Right hindlimb (tissue), 1 donor: ENCODE data around the gene SPOCK1.

Source experiments
- DNase-seq: peaks from one replicate; pipeline ENCODE4 v3.0.0-alpha.2; 2018

The SPOCK1 gene

GRCh38 chr5:137040641-137041340 lies 458.3 kb downstream of the SPOCK1 start:
- DNase-seq, result no peak

DNA sequence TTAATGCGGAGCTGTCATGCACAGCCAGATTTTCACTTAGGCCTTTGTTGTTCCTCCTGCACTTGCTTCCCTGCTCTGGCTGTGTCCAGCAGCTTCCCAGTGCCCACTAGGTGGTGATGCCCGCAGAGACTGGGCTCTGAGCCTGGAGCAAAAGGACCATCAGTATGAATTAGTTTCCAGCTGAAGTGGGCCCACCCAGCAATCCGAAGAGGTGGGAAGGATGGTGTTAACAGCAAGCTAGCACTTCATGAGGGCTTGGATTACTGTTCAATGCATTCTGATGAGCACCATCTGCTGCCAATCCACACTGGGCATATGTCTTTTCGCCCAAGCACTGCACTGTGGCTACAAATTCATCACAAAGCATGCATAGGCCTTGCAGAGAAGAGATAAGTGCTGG lies 459.1 kb downstream of the SPOCK1 start:
- no peak for DNase-seq

DNA sequence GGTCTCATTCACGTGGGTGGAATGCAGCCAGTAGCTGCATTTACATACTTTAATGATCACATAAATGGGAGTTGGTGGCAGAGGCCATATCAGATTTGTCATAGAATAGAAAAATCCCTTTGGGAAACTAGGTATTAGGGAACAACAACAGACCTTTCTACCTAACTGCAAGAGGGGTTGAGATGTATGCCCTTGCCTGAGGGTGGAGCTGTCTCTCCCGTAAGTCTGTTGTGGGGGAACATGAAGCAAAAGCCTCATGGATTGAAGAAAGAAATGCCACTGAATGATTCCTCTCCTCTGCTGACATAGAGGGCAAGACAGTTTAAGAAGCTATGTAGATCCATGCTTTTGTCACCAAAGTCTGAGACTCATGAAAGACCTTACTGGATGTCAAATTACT lies 461.3 kb downstream of the SPOCK1 start:
- no peak for DNase-seq

DNA sequence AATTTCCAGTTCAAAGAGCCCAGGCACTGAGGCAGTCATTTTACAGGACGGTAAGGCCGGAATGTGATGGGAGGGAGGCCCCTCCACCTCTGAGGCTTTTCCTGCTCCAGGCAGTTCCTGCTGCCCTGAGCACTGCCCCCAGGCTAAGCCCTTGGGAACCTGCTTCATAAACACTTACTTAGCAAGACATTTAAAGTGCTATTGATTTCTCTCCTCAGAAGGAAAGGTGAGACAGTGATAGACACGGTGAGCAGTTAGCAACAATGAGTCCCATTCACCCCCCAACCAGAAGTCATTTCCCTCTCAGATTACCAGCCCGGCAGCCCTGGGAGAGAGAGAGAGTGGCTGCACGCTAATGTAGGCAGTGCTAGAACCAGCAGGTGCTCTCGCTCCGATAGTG lies 462.5 kb downstream of the SPOCK1 start:
- no peak for DNase-seq

GRCh38 chr5:137035480-137035878 lies 463.6 kb downstream of the SPOCK1 start:
- no peak for DNase-seq

- DNase-seq, result no peak
Observed at GRCh38 chr5:137034764-137035479, 464.2 kb downstream of the SPOCK1 start.

DNA sequence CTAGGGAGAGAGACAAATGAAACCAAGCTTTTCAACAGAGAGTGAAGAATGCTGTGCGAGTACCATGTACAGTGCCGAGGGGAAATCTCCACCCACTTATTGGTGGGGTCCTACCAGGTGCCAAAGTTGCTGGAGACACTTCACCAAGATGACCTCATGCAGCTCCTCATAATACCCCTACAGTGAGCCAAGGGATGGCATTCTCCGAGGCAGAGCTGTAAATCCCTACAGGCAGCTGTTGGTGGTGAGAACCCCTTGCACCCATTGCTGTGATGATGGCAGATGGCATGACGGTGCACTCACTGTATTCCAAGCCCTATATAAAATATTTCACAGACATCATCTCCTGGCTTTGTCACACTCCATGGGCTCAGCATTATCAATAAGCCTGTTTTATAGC lies 464.9 kb downstream of the SPOCK1 start:
- DNase-seq, result no peak

DNA sequence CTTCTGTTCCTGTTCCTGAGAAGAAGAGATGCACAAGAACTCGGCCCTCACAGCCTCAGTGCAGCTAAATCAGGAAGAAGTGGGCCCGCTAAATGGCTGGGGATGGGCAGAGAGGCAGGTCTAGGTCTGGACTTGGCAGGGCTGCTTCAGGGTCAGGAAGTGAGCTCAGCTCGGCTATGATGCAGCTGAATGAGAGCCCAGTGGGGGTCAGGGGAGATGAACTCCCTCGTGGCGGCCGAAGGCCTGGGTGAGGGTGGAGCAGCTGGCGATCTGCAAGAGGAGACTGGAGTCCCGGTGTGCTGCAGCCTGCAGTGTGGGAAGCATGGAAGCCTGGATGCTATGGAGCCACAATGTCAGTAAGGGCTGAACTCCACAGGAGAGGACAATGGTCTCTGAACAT lies 466.2 kb downstream of the SPOCK1 start:
- DNase-seq, result no peak

- DNase-seq, result no peak
Observed at GRCh38 chr5:137027758-137028157, 471.4 kb downstream of the SPOCK1 start.

DNA sequence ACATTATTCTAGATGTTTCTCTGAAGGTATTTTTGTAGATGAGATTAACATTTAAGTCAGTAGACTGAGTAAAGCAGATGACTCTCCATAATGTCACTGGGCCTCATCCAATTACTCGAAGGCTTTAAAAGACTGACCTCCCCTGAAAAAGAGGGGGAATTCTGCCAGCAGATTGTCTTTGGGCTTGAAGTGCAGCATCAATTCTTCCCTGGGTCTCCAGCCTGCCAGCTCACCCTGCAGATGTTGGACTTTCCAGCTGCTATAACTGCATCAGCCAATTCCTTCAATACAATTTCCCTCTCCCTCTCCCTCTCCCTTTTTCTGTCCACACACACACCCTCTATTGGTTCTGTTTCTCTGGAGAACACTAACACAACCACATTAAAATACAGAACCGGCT lies 472.8 kb downstream of the SPOCK1 start:
- no peak for DNase-seq

DNA sequence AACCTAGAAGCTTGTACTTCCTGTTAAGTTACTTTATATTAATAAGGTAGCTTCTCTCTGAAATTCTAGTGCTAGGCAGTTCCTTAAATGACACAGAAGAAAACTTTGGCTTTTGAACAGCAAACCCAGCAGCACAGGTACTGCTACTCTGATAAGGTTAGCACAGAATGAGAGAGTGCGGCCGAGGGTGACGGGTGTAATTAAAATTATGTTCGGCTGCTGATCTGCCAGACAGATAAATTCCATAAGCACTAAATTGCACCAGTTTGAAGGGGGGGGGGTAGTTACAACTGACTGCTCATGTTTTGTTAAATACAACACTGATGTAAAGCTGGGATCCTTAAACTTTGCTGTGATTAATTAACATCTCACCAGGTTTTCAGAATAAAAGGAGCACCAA lies 475.1 kb downstream of the SPOCK1 start:
- no peak for DNase-seq

DNA sequence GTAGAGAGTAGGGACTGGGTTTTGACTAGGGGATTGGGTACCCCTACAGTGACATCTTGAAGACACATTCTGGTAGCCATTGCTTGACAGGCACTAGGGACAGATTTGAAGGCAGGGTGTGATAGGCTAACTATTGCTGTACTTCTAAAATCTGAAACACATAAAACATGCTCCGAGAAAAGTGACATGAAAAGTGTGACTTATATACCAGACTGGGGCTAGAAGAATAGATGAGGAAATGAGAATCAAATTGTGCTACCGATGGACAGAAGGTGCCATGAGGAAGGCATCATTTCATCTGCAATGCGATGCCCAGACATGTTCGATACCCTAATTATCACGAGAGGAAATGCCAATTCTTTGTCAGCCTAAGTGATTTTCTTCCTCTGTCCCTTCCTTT lies 475.8 kb downstream of the SPOCK1 start:
- DNase-seq, result no peak

DNA sequence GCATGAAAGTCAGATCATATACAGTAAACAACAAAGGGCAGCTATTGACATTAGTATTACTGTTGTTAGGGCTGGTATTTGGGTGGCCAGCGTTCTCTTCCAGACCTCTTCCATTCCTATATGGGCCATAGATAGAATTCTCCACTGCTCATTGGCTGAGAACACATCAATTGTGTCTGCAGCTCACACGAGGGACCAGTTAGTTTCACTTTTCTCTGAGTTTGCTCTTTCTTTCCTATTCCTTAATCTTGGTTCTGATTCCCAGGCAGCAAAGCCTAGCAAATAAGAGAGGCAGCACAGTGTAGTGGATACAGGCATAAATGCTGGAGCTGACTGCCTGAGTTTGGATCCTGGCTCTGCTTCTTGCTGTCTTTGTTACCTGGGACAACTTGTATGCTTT lies 476.4 kb downstream of the SPOCK1 start:
- no peak for DNase-seq

- no peak for DNase-seq
Observed at GRCh38 chr5:137022043-137022442, 477.1 kb downstream of the SPOCK1 start.

- no peak for DNase-seq
Observed at GRCh38 chr5:137019229-137019628, 479.9 kb downstream of the SPOCK1 start.

- no peak for DNase-seq
Observed at GRCh38 chr5:137016783-137017324, 482.3 kb downstream of the SPOCK1 start.

- no peak for DNase-seq
Observed at GRCh38 chr5:137015540-137016116, 483.5 kb downstream of the SPOCK1 start.

- no peak for DNase-seq
Observed at GRCh38 chr5:137014731-137015130, 484.4 kb downstream of the SPOCK1 start.

DNA sequence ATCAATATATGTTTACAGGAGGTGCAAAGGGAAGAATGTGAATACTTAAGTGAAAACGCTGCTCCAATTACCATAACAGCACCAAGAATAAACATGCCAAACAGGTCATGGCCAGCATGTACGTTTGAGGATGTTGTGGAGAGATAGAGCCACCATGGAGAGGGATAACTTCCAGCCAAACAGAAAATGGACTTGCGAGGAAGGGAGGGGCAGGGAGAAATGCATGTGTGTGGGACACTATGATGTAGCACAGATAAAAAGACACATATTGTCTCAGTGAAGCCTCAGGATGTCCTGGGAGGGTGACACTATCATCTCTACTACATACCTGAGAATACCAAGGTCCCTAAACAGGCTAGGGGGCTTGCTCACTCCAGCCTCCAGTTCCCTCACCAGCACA lies 488.9 kb downstream of the SPOCK1 start:
- DNase-seq, result no peak

DNA sequence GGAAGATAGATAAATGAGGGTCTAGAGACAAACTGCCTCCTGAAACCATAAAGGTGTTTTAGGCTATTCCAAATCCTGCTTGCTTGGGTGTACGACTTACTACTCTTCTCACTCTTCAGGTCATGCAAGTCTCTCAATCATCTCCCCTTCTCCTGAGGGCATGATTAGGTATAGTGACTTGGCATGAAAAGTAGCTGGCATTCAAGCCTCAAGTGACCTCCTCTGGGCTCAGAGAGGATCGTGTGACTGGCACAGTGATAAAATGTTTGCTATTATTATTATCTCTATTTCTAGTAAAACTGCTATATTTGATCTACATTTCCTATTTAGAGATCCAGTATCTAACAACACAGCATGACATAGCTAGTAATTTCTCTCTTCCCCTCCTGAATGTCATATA lies 494.8 kb downstream of the SPOCK1 start:
- DNase-seq, result no peak

DNA sequence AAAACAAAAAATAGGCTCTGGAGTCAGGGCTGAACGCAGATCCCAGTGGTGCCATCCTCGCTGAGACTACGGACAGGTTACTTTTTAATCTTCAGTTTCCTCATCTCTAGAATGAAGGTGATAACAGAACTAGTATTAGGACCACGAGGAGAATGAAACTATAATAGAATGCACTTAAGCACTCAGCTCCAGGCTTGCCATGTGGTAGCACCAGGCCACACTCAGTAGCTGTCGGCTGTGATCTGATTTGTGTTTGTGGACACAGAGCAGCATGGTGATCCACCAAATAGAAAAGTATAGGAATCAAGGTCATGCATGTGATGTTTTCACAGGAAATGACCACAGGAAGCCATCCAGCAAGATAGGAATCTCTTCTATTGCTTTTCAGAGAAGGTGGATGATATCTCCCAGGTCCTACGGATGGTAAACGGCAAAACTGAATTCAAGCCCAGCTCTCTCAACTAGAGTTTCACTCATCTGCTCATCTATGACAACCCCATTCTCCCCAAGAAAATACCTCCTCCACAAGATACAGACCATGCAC lies 498.0 kb downstream of the SPOCK1 start:
- DNase-seq, result no peak

DNA sequence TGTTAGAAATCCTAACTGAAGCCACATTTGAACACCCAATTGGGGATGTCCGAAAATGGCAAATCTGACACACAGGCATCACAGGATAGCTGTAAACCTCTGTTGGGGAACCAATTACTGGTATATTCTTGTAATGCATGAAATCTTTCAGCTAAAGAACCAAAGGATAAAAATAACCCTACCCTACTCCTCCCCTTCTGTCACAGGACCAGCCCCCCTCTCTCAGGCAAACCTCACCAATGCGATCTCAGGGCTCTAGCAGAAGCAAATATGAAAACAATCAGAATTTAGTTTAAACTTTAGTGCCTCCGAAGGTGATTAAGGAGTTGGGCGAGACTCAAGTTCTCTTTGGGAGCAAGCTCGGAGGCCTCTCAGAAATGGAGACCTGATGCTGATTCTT lies 499.3 kb downstream of the SPOCK1 start:
- DNase-seq, result no peak

GRCh38 chr5:136998854-136999357 lies 500.2 kb downstream of the SPOCK1 start:
- no peak for DNase-seq

DNA sequence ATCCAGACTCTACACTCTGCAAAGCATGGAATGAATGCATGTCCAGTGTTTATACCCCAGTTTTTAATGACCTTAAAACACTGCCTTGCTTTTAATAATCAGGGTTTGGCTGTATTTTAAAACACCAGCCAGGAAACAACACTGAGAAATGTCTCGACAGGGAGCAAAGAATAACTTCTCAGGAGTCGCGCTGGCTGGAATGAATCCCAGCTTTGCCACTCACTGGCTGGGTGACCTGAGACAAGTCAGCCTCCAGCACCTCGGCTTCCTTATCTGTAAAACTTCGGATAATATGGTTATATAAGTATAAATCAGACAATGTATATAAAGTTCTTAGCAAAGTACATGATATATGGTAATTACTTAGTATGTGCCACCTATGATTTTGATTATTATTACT lies 505.0 kb downstream of the SPOCK1 start:
- no peak for DNase-seq
